Esophagus (tissue), 2 donors: ENCODE data around the gene MUC22. TPM values are rescaled to one million over a fixed set of nuclear protein-coding genes. Genes with fewer than 3 reads are reported as not detected.

Source experiments
- H3K27ac ChIP-seq, 2 donors: one replicate each; pipeline ENCODE4 v1.5.1; 2013; ENCODE audit warnings: low read depth in 2 of 2, mild to moderate bottlenecking in 2 of 2, inconsistent platforms in 1 of 2, low read length in 1 of 2, moderate library complexity in 1 of 2
- H3K27me3 ChIP-seq, 2 donors: one replicate each; pipeline ENCODE4 v1.6.1; 2013; ENCODE audit warnings: low read length in 2 of 2, control low read depth in 1 of 2, mild to moderate bottlenecking in 1 of 2; ENCODE audit not compliant: insufficient read depth in 2 of 2, control insufficient read depth in 1 of 2
- H3K36me3 ChIP-seq, 2 donors: one replicate each; pipeline ENCODE4 v1.6.1; 2013; ENCODE audit warnings: low read length in 1 of 2; ENCODE audit not compliant: control insufficient read depth in 2 of 2, insufficient read depth in 2 of 2
- H3K4me1 ChIP-seq, 2 donors: one replicate each; pipeline ENCODE4 v1.6.1; 2013; ENCODE audit warnings: low read length in 1 of 2; ENCODE audit not compliant: control insufficient read depth in 2 of 2, insufficient read depth in 2 of 2
- H3K4me3 ChIP-seq, 2 donors: one replicate each; pipeline ENCODE4 v1.5.1; 2013; ENCODE audit warnings: low read length in 2 of 2, mild to moderate bottlenecking in 2 of 2, low read depth in 1 of 2, moderate library complexity in 1 of 2
- H3K9me3 ChIP-seq, 2 donors: one replicate each; pipeline ENCODE4 v1.6.1; 2013; ENCODE audit warnings: mild to moderate bottlenecking in 2 of 2, low read depth in 1 of 2, low read length in 1 of 2, moderate library complexity in 1 of 2; ENCODE audit not compliant: control insufficient read depth in 2 of 2, insufficient read depth in 1 of 2
- WGBS, 2 donors: extraction: QIAGEN DNeasy Blood & Tissue Kit; methylation state at CpG; one replicate each; pipeline ENCODE4 v1.1.7; 2013; 5-methylcytosine and 5-hydroxymethylcytosine counted together
- polyA plus RNA-seq, 2 donors: library from polyadenylated mRNA; stranded (reverse); fragments of 200-250 nt; gene quantifications; one replicate each; pipeline ENCODE4 v1.2.3, GENCODE V29; 2013
- donor health status: healthy with polysubstance abuse.
- donor health status: Bipolar disorder and iron deficiency.

Gene MUC22
- polyA plus RNA-seq, 2 donors: 2.4 to 5.8 TPM

GRCh38 chr6:31081872-31082271, 71.6 kb downstream of the MUC22 start:
- no peak overlapping the region for H3K27ac ChIP-seq
- no peaks in the 10 kb centered on the region for H3K9me3 ChIP-seq
- H3K27me3 ChIP-seq: no peaks in the 10 kb centered on the region
- WGBS, 2 donors: 44 to 62% methylated on average over 6 of the region's 6 CpGs
- no peaks in the 10 kb centered on the region for H3K36me3 ChIP-seq
- peaks cover 0 to 3% of the 10 kb centered on the region in 2 donors for H3K4me1 ChIP-seq
- no peak overlapping the region for H3K4me3 ChIP-seq

- Histone ChIP-seq H3K4me1 (peaks cover 0 to 3% of the 10 kb centered on the region in 2 donors), H3K27ac (no peak overlapping the region), H3K36me3 (no peaks in the 10 kb centered on the region), H3K9me3 (no peaks in the 10 kb centered on the region), H3K27me3 (no peaks in the 10 kb centered on the region), H3K4me3 (no peak overlapping the region)
- WGBS, 2 donors: 45 to 47% methylated on average over 8 of the region's 8 CpGs
Observed at GRCh38 chr6:31083742-31084354, 73.6 kb downstream of the MUC22 start.

Other genes starting within 250 kb of the MUC22 start
- 100 to 1,000 TPM; 102 to 136 TPM for gene DDR1, start 126.0 kb upstream of the MUC22 start, polyA plus RNA-seq
- gene GTF2H4, start 102.3 kb upstream of the MUC22 start, polyA plus RNA-seq: 10 to 100 TPM; 20.6 to 32.0 TPM
- 10 to 100 TPM; 30.0 to 81.5 TPM for gene VARS2, start 96.2 kb upstream of the MUC22 start, polyA plus RNA-seq
- gene SFTA2, start 78.3 kb upstream of the MUC22 start, polyA plus RNA-seq: 100 to 1,000 TPM; 130 to 421 TPM
- 10 to 100 TPM in 1 of 2 donors, 1 to 10 TPM in 1; 5.2 to 17.8 TPM for gene MUCL3, start 69.5 kb upstream of the MUC22 start, polyA plus RNA-seq
- gene MUC21, start 26.8 kb upstream of the MUC22 start, polyA plus RNA-seq: 1,000 to 10,000 TPM in 1 of 2 donors, 100 to 1,000 TPM in 1; 912 to 1,484 TPM
- gene C6orf15, start 102.1 kb downstream of the MUC22 start, polyA plus RNA-seq: under 1 TPM in 1 of 2 donors, not detected in 1; 0.08 TPM
- gene PSORS1C1, start 104.3 kb downstream of the MUC22 start, polyA plus RNA-seq: 1 to 10 TPM in 1 of 2 donors, under 1 TPM in 1; 1.00 to 4.3 TPM
- under 1 TPM; 0.02 to 0.20 TPM for gene CDSN, start 110.0 kb downstream of the MUC22 start, polyA plus RNA-seq
- gene PSORS1C2, start 128.6 kb downstream of the MUC22 start, polyA plus RNA-seq: under 1 TPM; 0.22 to 0.81 TPM
- 10 to 100 TPM; 10.5 to 15.4 TPM for gene CCHCR1, start 147.3 kb downstream of the MUC22 start, polyA plus RNA-seq
- gene TCF19, start 148.1 kb downstream of the MUC22 start, polyA plus RNA-seq: 10 to 100 TPM; 10.3 to 11.0 TPM
- under 1 TPM; 0.55 to 0.59 TPM for gene POU5F1, start 160.2 kb downstream of the MUC22 start, polyA plus RNA-seq